Omental fat pad (tissue), 4 donors: Measurements from ENCODE around the gene CTBP2. TPM values are rescaled to one million over a fixed set of nuclear protein-coding genes. Genes with fewer than 3 reads are reported as not detected.

Experiments
- ATAC-seq: fragments of 150-250 bp; one replicate; pipeline ENCODE4 v1.9.1; 2016; ENCODE audit warnings: mild to moderate bottlenecking, moderate library complexity; ENCODE audit not compliant: low FRiP score
- DNase-seq: peaks from one replicate; pipeline ENCODE4 v3.0.0-alpha.2; 2019; ENCODE audit warnings: low spot score
- CTCF ChIP-seq, 3 donors: fragments of 450-650 bp; IDR thresholded peaks; one replicate each; pipeline ENCODE4 v1.5.1; 2016 to 2017; ENCODE audit warnings: antibody characterized with exemption in 3 of 3, mild to moderate bottlenecking in 3 of 3, moderate library complexity in 2 of 3
- total RNA-seq, 4 donors: library from RNA; depleted of rRNA; stranded (reverse); fragments of >200 nt; gene quantifications; one replicate each; pipeline ENCODE4 v1.1.0, GENCODE V29; 2016

The CTBP2 gene
- total RNA-seq, 4 donors from 2014 or later = 29.4 to 58.6 (median 46.2) TPM

GRCh38 chr10:124987788-124988187 lies 172.6 kb downstream of the CTBP2 start:
- DNase-seq (no peak), ATAC-seq (no peak)
- no peak for TF ChIP-seq CTCF (IDR thresholded peaks at IDR 0.05)

DNA sequence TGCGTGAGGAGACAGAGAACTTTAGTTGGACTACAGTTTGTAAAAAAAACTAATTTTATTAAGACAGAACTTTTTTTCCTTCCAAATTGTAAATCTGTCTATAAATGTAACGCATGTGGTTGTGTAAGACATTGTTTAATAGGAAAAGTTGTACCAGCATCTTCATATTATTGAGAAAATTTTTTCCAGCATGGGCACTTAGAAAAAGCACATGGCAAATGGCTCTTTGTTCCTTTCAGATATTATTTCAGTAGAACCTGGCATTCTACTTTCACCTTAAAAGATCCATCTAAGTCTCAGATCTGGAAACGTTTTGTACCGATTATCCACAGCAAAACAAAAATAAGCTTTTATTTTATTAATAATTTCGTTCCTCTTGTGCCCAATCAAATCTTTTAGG lies 175.2 kb downstream of the CTBP2 start:
- no peak for TF ChIP-seq CTCF (IDR thresholded peaks at IDR 0.05)
- DNase-seq (no peak), ATAC-seq (no peak)

GRCh38 chr10:124984376-124984775 lies 176.0 kb downstream of the CTBP2 start:
- no peak for ATAC-seq
- no peak for TF ChIP-seq CTCF (IDR thresholded peaks at IDR 0.05)
- no peak for DNase-seq

DNA sequence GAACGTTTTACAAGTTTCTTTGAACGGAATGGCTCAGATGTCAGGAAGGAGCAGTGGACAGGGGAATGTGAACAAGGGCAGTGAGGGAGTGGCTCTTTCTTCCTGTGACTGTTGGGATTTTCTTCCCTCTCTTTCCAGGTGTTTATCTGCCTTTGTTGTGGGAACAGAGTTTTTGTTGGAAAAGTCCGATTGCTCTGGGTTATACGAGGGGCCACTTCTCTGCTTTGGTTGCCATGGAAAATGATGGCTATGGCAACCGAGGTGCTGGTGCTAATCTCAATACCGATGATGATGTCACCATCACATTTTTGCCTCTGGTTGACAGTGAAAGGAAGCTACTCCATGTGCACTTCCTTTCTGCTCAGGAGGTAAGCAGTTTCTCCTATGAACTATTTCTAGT lies 177.0 kb downstream of the CTBP2 start:
- ATAC-seq (no peak), DNase-seq (no peak)
- no peak for TF ChIP-seq CTCF (IDR thresholded peaks at IDR 0.05)

GRCh38 chr10:124978376-124978725 lies 182.0 kb downstream of the CTBP2 start:
- no peak for DNase-seq
- TF ChIP-seq CTCF (IDR thresholded peaks at IDR 0.05) = no peak
- ATAC-seq = no peak

GRCh38 chr10:124977648-124978375 lies 182.6 kb downstream of the CTBP2 start:
- no peak for TF ChIP-seq CTCF (IDR thresholded peaks at IDR 0.05)
- DNase-seq (no peak), ATAC-seq (no peak)

DNA sequence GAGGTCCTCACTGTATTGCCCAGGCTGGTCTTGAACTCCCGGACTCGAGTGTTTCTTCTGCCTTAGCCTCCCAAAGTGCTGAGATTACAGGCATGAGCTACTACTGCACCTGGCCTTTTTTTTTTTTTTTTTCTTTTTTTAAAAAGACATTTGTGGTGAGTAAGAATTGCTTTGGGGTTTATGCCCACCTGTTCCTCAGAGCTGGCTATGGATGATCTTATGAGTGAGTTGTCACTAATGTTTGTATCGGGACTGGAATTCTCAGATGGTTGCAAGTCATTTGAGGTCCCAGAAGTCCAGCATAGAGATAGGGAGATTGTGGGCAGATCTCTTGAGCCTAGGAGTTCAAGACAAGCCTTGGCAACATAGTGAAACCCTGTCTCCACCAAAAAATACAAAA lies 183.2 kb downstream of the CTBP2 start:
- ATAC-seq (no peak), DNase-seq (no peak)

More for the DNA sequence above, 183.2 kb downstream of the CTBP2 start:
- TF ChIP-seq CTCF (IDR thresholded peaks at IDR 0.05) = no peak
